ENCODE results near the gene KIF5A.

DNA sequence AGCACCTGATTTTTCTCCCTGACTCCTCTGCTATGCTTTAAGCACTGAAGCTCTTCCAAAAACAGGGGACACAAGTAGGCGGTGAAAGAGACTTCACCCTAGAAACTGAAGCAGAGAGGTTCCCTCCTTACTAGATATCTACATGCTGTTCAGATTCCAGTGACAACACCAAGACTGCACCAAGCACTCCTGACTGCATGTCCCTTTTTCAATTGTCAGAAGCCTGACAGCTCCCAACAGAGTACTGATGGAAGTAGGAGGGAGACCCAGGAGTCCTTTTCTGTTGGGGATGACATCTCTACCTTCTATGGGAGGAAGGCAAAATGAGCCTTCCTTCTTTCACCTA is 13.3 kb upstream of the KIF5A start:
- TF ChIP-seq, protein P1, sequence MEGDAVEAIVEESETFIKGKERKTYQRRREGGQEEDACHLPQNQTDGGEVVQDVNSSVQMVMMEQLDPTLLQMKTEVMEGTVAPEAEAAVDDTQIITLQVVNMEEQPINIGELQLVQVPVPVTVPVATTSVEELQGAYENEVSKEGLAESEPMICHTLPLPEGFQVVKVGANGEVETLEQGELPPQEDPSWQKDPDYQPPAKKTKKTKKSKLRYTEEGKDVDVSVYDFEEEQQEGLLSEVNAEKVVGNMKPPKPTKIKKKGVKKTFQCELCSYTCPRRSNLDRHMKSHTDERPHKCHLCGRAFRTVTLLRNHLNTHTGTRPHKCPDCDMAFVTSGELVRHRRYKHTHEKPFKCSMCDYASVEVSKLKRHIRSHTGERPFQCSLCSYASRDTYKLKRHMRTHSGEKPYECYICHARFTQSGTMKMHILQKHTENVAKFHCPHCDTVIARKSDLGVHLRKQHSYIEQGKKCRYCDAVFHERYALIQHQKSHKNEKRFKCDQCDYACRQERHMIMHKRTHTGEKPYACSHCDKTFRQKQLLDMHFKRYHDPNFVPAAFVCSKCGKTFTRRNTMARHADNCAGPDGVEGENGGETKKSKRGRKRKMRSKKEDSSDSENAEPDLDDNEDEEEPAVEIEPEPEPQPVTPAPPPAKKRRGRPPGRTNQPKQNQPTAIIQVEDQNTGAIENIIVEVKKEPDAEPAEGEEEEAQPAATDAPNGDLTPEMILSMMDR (IDR thresholded peaks at IDR 0.05): no peak
- TF ChIP-seq POLR2A (IDR thresholded peaks at IDR 0.05): no peak
